Measurements from ENCODE around the gene RHOH.
"Not testable (repeated sequence)": the region's sequence is repeated elsewhere in the genome, so short reads cannot be mapped to it uniquely, and the experiment has no call there.

The RHOH gene

GRCh38 chr4:40196724-40197281 is at the start of gene RHOH:
Gene RHOH, plus strand, starts transcription at chr4:40197031. Its CDS starts 46,356 bp downstream, at chr4:40243387.
- DNase-seq: peak; percentile 88 to 91

GRCh38 chr4:40147490-40147889 is 49.3 kb upstream of the RHOH start:
- DNase-seq: not testable (repeated sequence)

- DNase-seq: peak; percentile 84 to 89
Observed at GRCh38 chr4:40149960-40150385, 46.9 kb upstream of the RHOH start.

- no peak for DNase-seq
Observed at GRCh38 chr4:40150932-40151331, 45.9 kb upstream of the RHOH start.

- peak; percentile 63 to 66 for DNase-seq
Observed at GRCh38 chr4:40152637-40153036, 44.2 kb upstream of the RHOH start.

- DNase-seq: no peak
Observed at GRCh38 chr4:40157436-40157835, 39.4 kb upstream of the RHOH start.

GRCh38 chr4:40160258-40160657 is 36.6 kb upstream of the RHOH start:
- DNase-seq: no peak

GRCh38 chr4:40164459-40164858 is 32.4 kb upstream of the RHOH start:
- no peak for DNase-seq

GRCh38 chr4:40165916-40166315 is 30.9 kb upstream of the RHOH start:
- DNase-seq: no peak

GRCh38 chr4:40168070-40168469 is 28.8 kb upstream of the RHOH start:
- no peak for DNase-seq

GRCh38 chr4:40170588-40170987 is 26.2 kb upstream of the RHOH start:
- no peak for DNase-seq

GRCh38 chr4:40173470-40173875 is 23.4 kb upstream of the RHOH start:
- DNase-seq: no peak

- DNase-seq: no peak
Observed at GRCh38 chr4:40176602-40177001, 20.2 kb upstream of the RHOH start.

GRCh38 chr4:40177591-40177990 is 19.2 kb upstream of the RHOH start:
- DNase-seq: no peak

- no peak for DNase-seq
Observed at GRCh38 chr4:40178672-40179071, 18.2 kb upstream of the RHOH start.

GRCh38 chr4:40179360-40179759 is 17.5 kb upstream of the RHOH start:
- DNase-seq: no peak

- no peak for DNase-seq
Observed at GRCh38 chr4:40180356-40180755, 16.5 kb upstream of the RHOH start.

GRCh38 chr4:40182001-40182400 is 14.8 kb upstream of the RHOH start:
- DNase-seq: no peak

- no peak for DNase-seq
Observed at GRCh38 chr4:40182954-40183353, 13.9 kb upstream of the RHOH start.

GRCh38 chr4:40183615-40184411 is 13.0 kb upstream of the RHOH start:
- no peak for DNase-seq

GRCh38 chr4:40185830-40186664 is 10.8 kb upstream of the RHOH start:
- DNase-seq: no peak

GRCh38 chr4:40186665-40187014 is 10.2 kb upstream of the RHOH start:
- no peak for DNase-seq

- DNase-seq: no peak
Observed at GRCh38 chr4:40187386-40187906, 9.4 kb upstream of the RHOH start.

- DNase-seq: no peak
Observed at GRCh38 chr4:40190019-40190418, 6.8 kb upstream of the RHOH start.
